H9 (cell line): ENCODE measurements around the gene SNX25. TPM values are rescaled to one million over a fixed set of nuclear protein-coding genes. Genes with fewer than 3 reads are reported as not detected.

Experiments
- DNase-seq: peaks from one replicate; pipeline ENCODE4 v3.0.0-alpha.2; 2017
- H2AFZ ChIP-seq: one replicate; pipeline ENCODE4 v1.6.1; 2013; ENCODE audit warnings: mild to moderate bottlenecking, low read length, control low read depth, moderate library complexity
- H2AK5ac ChIP-seq: 2 replicates; pipeline ENCODE4 v1.6.1; 2013; ENCODE audit warnings: low read length, control low read depth, mixed read lengths; ENCODE audit not compliant: insufficient read length
- H2BK120ac ChIP-seq: one replicate; pipeline ENCODE4 v1.6.1; 2013; ENCODE audit warnings: low read depth, mild to moderate bottlenecking, low read length, control low read depth, inconsistent platforms; ENCODE audit not compliant: poor library complexity, severe bottlenecking
- H2BK12ac ChIP-seq: 2 replicates; pipeline ENCODE4 v1.6.1; 2013; ENCODE audit warnings: low read length, control low read depth, mixed read lengths, low read depth; ENCODE audit not compliant: insufficient read length
- H2BK15ac ChIP-seq: 2 replicates; pipeline ENCODE4 v1.6.1; 2013; ENCODE audit warnings: low read depth, low read length, control low read depth
- H2BK20ac ChIP-seq: one replicate; pipeline ENCODE4 v1.6.1; 2013; ENCODE audit warnings: low read depth, mild to moderate bottlenecking, low read length, control low read depth, inconsistent platforms; ENCODE audit not compliant: poor library complexity, severe bottlenecking
- H2BK5ac ChIP-seq: 2 replicates; pipeline ENCODE4 v1.6.1; 2013; ENCODE audit warnings: low read length, control low read depth, mixed read lengths; ENCODE audit not compliant: insufficient read length
- H3K14ac ChIP-seq: 2 replicates; pipeline ENCODE4 v1.6.1; 2013; ENCODE audit warnings: low read length, control low read depth; ENCODE audit not compliant: insufficient read depth
- H3K18ac ChIP-seq: 2 replicates; pipeline ENCODE4 v1.6.1; 2013; ENCODE audit warnings: low read depth, mild to moderate bottlenecking, mixed read lengths, low read length, control low read depth; ENCODE audit not compliant: insufficient read length
- H3K23ac ChIP-seq: 2 replicates; pipeline ENCODE4 v1.6.1; 2013; ENCODE audit warnings: low read length, control low read depth, mixed read lengths, low read depth; ENCODE audit not compliant: insufficient read length
- H3K23me2 ChIP-seq: 2 replicates; pipeline ENCODE4 v1.6.1; 2013; ENCODE audit warnings: low read depth, mild to moderate bottlenecking, mixed read lengths, low read length, control low read depth; ENCODE audit not compliant: insufficient read length, poor library complexity, severe bottlenecking
- H3K27ac ChIP-seq: 2 replicates; pipeline ENCODE4 v1.5.1; 2013; ENCODE audit warnings: low read length, control low read depth, mixed read lengths, low read depth; ENCODE audit not compliant: insufficient read length
- H3K27me3 ChIP-seq: 2 replicates; pipeline ENCODE4 v1.6.1; 2013; ENCODE audit warnings: low read length, control low read depth, inconsistent platforms; ENCODE audit not compliant: insufficient read depth
- H3K4ac ChIP-seq: 2 replicates; pipeline ENCODE4 v1.6.1; 2013; ENCODE audit warnings: low read depth, mild to moderate bottlenecking, control low read depth, inconsistent platforms, low read length, moderate library complexity
- H3K4me1 ChIP-seq: 2 replicates; pipeline ENCODE4 v1.6.1; 2013; ENCODE audit warnings: low read length, control low read depth, inconsistent platforms; ENCODE audit not compliant: insufficient read depth
- H3K4me2 ChIP-seq: 2 replicates; pipeline ENCODE4 v1.6.1; 2013; ENCODE audit warnings: low read length, control low read depth, mixed read lengths; ENCODE audit not compliant: insufficient read length, insufficient read depth
- H3K56ac ChIP-seq: 2 replicates; pipeline ENCODE4 v1.6.1; 2013; ENCODE audit warnings: low read depth, mild to moderate bottlenecking, mixed read lengths, low read length, control low read depth; ENCODE audit not compliant: insufficient read length
- H3K79me1 ChIP-seq: 2 replicates; pipeline ENCODE4 v1.6.1; 2013; ENCODE audit warnings: low read depth, mild to moderate bottlenecking, moderate library complexity, low read length, control low read depth, inconsistent platforms; ENCODE audit not compliant: insufficient read depth, poor library complexity, severe bottlenecking
- H3K79me2 ChIP-seq: 2 replicates; pipeline ENCODE4 v1.6.1; 2013; ENCODE audit warnings: low read length, control low read depth, inconsistent platforms; ENCODE audit not compliant: insufficient read depth
- H3K9ac ChIP-seq: 2 replicates; pipeline ENCODE4 v1.6.1; 2013; ENCODE audit warnings: low read length, control low read depth, mixed read lengths; ENCODE audit not compliant: insufficient read length; ENCODE audit errors: extremely low read depth
- H3K9me3 ChIP-seq: one replicate; pipeline ENCODE4 v1.6.1; 2013; ENCODE audit warnings: low read depth, low read length, inconsistent platforms; ENCODE audit not compliant: control insufficient read depth
- H3T11ph ChIP-seq: one replicate; pipeline ENCODE4 v1.6.1; 2013; ENCODE audit warnings: mild to moderate bottlenecking, low read length, control low read depth, inconsistent platforms
- H4K20me1 ChIP-seq: one replicate; pipeline ENCODE4 v1.6.1; 2013; ENCODE audit not compliant: control insufficient read depth, insufficient read length, insufficient read depth
- H4K5ac ChIP-seq: 2 replicates; pipeline ENCODE4 v1.6.1; 2013; ENCODE audit warnings: low read depth, mild to moderate bottlenecking, mixed read lengths, low read length, control low read depth; ENCODE audit not compliant: insufficient read length
- H4K8ac ChIP-seq: replicated peaks from 2 replicates; pipeline ENCODE4 v1.6.1; 2013; ENCODE audit warnings: low read length, control low read depth, mixed read lengths, low read depth; ENCODE audit not compliant: insufficient read length
- H4K91ac ChIP-seq: 2 replicates; pipeline ENCODE4 v1.6.1; 2013; ENCODE audit warnings: low read depth, mild to moderate bottlenecking, moderate library complexity, mixed read lengths, low read length, control low read depth; ENCODE audit not compliant: insufficient read length
- H3K27ac Mint-ChIP-seq, 3 experiments: 2 replicates in 2 of 3; 3 replicates in 1 of 3; pipeline ENCODE4 v1.8.0; 2020 to 2021; ENCODE audit warnings: mixed read lengths in 3 of 3, mild to moderate bottlenecking in 1 of 3, moderate library complexity in 1 of 3
- H3K27me3 Mint-ChIP-seq: 2 replicates; pipeline ENCODE4 v1.8.0; 2021; ENCODE audit warnings: low read depth, mild to moderate bottlenecking, moderate library complexity, mixed read lengths
- H3K36me3 Mint-ChIP-seq, 3 experiments: 2 replicates in 2 of 3; 3 replicates in 1 of 3; pipeline ENCODE4 v1.8.0; 2020 to 2021; ENCODE audit warnings: low read depth in 3 of 3, mixed read lengths in 3 of 3; ENCODE audit not compliant: insufficient read depth in 1 of 3
- H3K4me1 Mint-ChIP-seq, 2 experiments: 2 replicates each; pipeline ENCODE4 v1.8.0; 2020; ENCODE audit warnings: mixed read lengths in 2 of 2
- H3K4me3 Mint-ChIP-seq, 2 experiments: 2 replicates in 1 of 2; 3 replicates in 1 of 2; pipeline ENCODE4 v1.8.0; 2020 to 2021; ENCODE audit warnings: mild to moderate bottlenecking in 2 of 2, mixed read lengths in 2 of 2, moderate library complexity in 1 of 2
- H3K9me3 Mint-ChIP-seq, 2 experiments: 2 replicates in 1 of 2; 3 replicates in 1 of 2; pipeline ENCODE4 v1.8.0; 2020; ENCODE audit warnings: mild to moderate bottlenecking in 2 of 2, mixed read lengths in 2 of 2, moderate library complexity in 1 of 2
- WGBS: extraction: QIAGEN DNeasy Blood & Tissue Kit; methylation state at CpG from one replicate; pipeline ENCODE4 v1.1.7; 2013; ENCODE audit warnings: missing lambda C conversion rate, low lambda C conversion rate, mixed read lengths; ENCODE audit not compliant: insufficient read length; ENCODE audit errors: extremely low coverage; 5-methylcytosine and 5-hydroxymethylcytosine counted together
- total RNA-seq: library from RNA; stranded (reverse); gene quantifications from 2 replicates; pipeline ENCODE4 v1.2.1, GENCODE V29; 2021
- TF ChIP-seq, protein P1 (sequence below): fragments of 200-600 bp; sonication (generic); conservative IDR thresholded peaks from 3 replicates; pipeline ENCODE4 v1.8.0; 2021; ENCODE audit warnings: antibody characterized with exemption, mild to moderate bottlenecking

The SNX25 gene
- total RNA-seq, 1 experiment from 2014 or later = 28.2 TPM

DNA sequence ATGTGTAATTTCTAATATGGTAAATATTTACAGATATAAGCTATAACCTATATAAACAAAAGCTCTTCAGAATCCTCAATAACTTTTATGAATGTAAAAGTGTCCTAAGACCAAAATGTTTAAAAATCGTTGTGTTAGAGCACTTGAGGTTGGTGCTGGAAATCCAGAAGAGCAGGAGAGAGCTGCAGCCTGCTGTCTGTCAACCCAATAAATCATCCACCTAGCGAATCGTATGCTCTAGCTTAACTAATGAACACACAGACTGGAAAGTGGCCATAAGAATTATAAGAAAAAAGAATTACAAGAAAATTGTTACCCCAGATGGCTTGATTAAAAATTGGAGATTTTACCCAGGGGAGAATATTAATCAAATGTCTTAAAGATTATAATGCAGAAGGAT lies 22.6 kb upstream of the SNX25 start:
- DNase-seq = no peak
- no CpG with 5 or more reads among the region's 3 CpGs for WGBS
- no peak overlapping the region for H3K4ac ChIP-seq
- no peaks in the 10 kb centered on the region for H4K20me1 ChIP-seq
- Mint-ChIP-seq H3K27ac (no peak overlapping the region), H3K27me3 (no peaks in the 10 kb centered on the region), H3K4me1 (peaks cover 22 to 26% of the 10 kb centered on the region in 2 experiments), H3K36me3 (peaks cover 3 to 24% (median 21%) of the 10 kb centered on the region in 3 experiments; a peak in 5 of 7 replicates), H3K9me3 (no peaks in the 10 kb centered on the region), H3K4me3 (no peak overlapping the region)
- no peaks in the 10 kb centered on the region for H3K27me3 ChIP-seq
- H3K79me1 ChIP-seq = peaks cover 4% of the 10 kb centered on the region
- no peak overlapping the region for H2BK120ac ChIP-seq
- H3K9ac ChIP-seq = no peak overlapping the region
- no peak overlapping the region for H2AK5ac ChIP-seq
- H2BK15ac ChIP-seq = no peak overlapping the region
- H3T11ph ChIP-seq = no peak overlapping the region
- no peak overlapping the region for H3K18ac ChIP-seq
- H3K4me2 ChIP-seq = no peak overlapping the region
- H2AFZ ChIP-seq = no peak overlapping the region
- H3K27ac ChIP-seq = no peak overlapping the region
- no peak overlapping the region for H3K14ac ChIP-seq
- no peak overlapping the region for H4K5ac ChIP-seq
- no peak overlapping the region for H4K8ac ChIP-seq
- no peak overlapping the region for H4K91ac ChIP-seq
- no peak overlapping the region for H2BK20ac ChIP-seq
- H2BK5ac ChIP-seq = no peak overlapping the region
- H3K56ac ChIP-seq = no peak overlapping the region
- TF ChIP-seq, protein P1, sequence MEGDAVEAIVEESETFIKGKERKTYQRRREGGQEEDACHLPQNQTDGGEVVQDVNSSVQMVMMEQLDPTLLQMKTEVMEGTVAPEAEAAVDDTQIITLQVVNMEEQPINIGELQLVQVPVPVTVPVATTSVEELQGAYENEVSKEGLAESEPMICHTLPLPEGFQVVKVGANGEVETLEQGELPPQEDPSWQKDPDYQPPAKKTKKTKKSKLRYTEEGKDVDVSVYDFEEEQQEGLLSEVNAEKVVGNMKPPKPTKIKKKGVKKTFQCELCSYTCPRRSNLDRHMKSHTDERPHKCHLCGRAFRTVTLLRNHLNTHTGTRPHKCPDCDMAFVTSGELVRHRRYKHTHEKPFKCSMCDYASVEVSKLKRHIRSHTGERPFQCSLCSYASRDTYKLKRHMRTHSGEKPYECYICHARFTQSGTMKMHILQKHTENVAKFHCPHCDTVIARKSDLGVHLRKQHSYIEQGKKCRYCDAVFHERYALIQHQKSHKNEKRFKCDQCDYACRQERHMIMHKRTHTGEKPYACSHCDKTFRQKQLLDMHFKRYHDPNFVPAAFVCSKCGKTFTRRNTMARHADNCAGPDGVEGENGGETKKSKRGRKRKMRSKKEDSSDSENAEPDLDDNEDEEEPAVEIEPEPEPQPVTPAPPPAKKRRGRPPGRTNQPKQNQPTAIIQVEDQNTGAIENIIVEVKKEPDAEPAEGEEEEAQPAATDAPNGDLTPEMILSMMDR = no peak
- no peak overlapping the region for H2BK12ac ChIP-seq
- no peaks in the 10 kb centered on the region; the same call in 1 of the 2 replicates for H3K79me2 ChIP-seq
- H3K4me1 ChIP-seq = peaks cover 8% of the 10 kb centered on the region
- H3K23me2 ChIP-seq = no peaks in the 10 kb centered on the region
- no peaks in the 10 kb centered on the region for H3K9me3 ChIP-seq
- H3K23ac ChIP-seq = no peak overlapping the region
